ENCODE results near the gene ABCA6. TPM values are rescaled to one million over a fixed set of nuclear protein-coding genes. Genes with fewer than 3 reads are reported as not detected.

The ABCA6 gene
- total RNA-seq, 1 donor from 2014 or later = 0.50 TPM

DNA sequence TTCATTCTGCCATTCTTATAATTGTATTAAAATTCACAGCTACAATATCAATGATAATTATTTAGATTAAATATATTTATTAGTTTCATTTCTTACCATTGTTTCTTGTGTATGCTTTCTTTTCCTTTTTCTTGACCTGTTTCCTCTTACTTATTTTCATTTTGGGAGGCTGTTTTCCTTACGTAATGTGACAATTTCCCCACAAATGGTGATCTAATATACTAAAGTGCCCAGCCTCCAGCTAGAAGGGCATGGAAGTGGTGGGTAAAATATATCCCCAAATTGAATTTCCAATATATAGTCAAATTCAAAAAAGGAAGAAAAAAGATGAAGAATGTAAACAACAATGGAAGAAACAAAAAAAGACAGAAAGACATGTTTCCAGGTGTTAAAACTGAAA lies 1.5 kb upstream of the ABCA6 start:
- DNase-seq (ENCODE audit: low read depth) = no peak

DNA sequence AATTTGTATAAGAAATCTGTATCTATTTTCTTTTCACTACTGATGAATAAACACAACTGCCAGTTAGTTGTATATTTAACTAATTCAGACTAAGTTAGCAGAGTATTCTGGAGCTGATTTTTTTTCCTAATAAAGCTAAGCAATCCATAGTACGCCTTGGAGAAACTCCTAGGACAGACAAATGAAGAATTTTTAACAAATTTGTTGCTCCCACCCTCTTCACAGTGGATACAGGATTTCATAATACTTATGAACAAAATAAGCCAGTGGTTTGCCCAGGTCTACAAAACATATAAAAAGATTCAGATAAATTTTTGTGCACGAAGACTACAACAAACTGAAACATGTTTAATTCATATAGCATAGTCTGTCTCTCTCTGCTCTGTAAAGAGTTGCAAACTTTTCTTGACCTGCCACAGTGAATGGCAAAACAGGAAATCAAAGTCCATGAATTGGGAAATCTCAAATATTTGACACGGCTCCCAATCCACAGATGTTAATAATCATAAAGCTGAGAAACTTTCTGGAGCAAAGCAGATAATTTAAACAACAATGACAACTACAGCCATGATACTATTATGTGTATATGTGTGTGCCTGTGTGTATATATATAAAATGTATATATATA lies 594 bp upstream of the ABCA6 start:
- peak; percentile 23 for DNase-seq (ENCODE audit: low read depth)

DNA sequence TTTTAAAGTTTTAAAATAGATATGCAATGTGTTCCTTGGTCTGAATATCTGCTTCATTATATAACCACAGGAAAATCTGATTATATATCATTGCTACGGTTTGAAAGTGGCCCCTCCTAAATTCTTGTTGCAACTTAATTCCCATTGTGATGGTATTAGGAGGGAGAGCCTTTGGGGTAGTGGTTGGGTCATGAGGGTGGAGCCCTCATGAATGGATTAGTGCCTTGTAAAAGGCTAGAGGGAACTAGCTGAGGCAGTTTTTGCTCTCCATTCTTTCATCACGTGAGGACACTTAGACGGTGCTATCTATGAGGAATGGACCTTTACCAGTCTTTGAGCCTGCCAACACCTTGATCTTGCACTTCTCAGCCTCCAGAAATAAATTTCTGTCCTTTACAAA lies 7.6 kb downstream of the ABCA6 start:
- DNase-seq (ENCODE audit: low read depth) = no peak

GRCh38 chr17:69130627-69131296 lies 10.9 kb downstream of the ABCA6 start:
- DNase-seq (ENCODE audit: low read depth) = no peak

DNA sequence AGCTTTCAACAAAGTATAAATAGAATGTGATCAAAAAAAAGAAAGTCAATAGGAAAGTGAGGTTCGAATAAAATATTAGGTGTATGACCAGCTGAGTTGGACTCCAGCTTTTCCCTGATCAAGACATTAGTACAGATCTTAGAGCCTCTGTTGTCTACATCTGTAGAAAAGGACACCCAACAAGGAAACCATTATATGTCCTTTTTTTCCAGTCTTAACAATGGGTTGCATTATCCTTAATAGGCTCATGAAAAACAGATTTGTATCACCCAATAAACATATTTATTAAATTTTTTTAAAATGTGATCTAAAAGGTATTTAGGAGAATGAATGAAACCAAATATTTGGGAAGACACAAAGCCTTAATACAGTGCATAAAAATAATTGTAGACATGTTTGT lies 18.1 kb downstream of the ABCA6 start:
- no peak for DNase-seq (ENCODE audit: low read depth)

- DNase-seq (ENCODE audit: low read depth) = peak; percentile 73
Observed at GRCh38 chr17:69122065-69122464, 19.6 kb downstream of the ABCA6 start.

- peak; percentile 40 for DNase-seq (ENCODE audit: low read depth)
Observed at GRCh38 chr17:69117855-69118784, 23.6 kb downstream of the ABCA6 start.

DNA sequence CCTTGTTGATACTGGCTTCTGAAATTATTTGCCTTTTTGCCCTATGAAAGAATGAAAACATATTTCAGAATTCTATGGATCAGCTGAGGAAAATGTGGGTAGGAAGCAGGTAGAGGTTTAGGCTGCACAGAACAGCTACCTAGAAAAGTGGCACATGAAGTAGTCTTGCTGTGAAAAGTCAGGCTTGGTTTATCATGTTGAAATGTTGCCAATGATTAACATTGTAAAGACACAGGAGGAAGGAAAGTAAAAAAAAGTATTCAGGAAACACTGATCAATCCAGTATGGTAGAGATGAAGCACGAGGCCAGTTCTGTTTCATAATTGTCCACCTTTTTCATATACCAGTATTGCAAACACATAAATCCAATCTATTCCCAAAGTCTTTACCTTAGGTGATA lies 29.9 kb downstream of the ABCA6 start:
- DNase-seq (ENCODE audit: low read depth) = peak; percentile 76

- no peak for DNase-seq (ENCODE audit: low read depth)
Observed at GRCh38 chr17:69105907-69106730, 35.6 kb downstream of the ABCA6 start.

DNA sequence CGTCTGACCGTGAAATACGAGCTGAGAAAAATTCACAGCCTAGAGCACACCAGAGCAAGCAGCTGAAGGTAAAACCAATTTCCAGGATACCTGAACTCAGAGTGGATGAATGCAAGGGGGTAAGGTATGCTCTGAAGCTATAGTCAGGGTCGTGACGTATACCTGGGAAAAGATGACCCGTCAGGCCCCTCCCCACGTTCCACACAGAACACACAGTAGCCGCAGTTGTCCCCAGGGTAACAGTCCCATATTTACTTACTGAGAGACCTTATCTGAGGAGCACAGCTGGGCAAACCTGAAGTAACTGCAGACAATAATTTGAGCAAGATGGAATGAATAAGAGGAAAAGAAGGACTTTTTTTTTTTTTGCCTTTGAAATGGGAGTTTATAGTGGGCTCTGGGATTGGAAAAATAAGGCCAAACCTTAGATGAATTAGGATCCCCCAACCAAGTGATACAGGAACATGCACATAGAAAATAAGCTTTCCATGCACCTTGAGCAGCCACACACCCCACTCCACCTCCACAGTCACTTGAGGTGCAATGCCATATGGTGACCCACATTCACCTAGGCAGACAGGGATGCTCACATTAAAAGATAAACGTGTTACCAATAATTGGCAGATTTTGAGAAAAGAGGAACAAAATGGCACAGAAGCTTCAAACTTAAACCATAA lies 38.0 kb downstream of the ABCA6 start:
- DNase-seq (ENCODE audit: low read depth) = no peak

- DNase-seq (ENCODE audit: low read depth) = no peak
Observed at GRCh38 chr17:69098625-69099024, 43.1 kb downstream of the ABCA6 start.

DNA sequence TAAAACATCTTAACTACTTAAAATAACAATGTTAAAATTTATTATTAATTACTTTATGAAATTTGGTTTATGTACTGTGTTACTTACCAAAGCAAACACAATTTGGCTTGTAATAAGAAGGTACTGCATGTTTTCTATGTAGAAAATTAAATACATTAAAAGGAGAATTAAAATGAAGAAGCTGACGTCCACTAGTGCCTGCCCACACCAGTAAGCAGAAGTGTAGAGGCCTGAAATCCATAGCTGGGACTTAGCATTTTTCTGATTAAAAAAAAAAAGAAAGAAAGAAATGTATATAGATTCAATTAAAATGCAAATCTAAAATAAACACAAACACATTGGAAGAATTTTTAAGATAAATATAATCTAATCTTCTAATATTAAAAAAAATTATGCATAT lies 45.2 kb downstream of the ABCA6 start:
- DNase-seq (ENCODE audit: low read depth) = no peak

DNA sequence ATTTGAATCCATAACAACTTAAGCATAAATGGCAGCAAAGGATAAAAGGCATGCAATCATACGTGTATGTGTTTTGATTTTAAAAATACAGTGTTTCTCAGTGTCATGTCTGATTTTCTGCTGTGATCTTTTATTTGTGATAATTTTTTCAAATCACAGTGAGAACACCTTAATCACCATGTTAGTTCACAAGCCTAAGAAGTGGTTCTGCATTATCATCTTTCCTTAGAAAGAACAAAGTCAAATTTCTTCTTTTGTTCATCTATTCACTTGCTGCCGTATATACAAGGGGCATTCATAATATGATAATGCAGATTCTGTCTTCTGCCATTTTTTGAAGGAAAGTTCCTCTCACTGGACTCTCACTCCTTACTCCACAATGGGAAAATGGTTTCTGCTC lies 47.7 kb downstream of the ABCA6 start:
- no peak for DNase-seq (ENCODE audit: low read depth)

- DNase-seq (ENCODE audit: low read depth) = no peak
Observed at GRCh38 chr17:69093279-69093789, 48.4 kb downstream of the ABCA6 start.

GRCh38 chr17:69090365-69090764 lies 51.3 kb downstream of the ABCA6 start:
- DNase-seq (ENCODE audit: low read depth) = no peak

- no peak for DNase-seq (ENCODE audit: low read depth)
Observed at GRCh38 chr17:69088643-69089200, 53.0 kb downstream of the ABCA6 start.

GRCh38 chr17:69086641-69087040 lies 55.1 kb downstream of the ABCA6 start:
- no peak for DNase-seq (ENCODE audit: low read depth)

DNA sequence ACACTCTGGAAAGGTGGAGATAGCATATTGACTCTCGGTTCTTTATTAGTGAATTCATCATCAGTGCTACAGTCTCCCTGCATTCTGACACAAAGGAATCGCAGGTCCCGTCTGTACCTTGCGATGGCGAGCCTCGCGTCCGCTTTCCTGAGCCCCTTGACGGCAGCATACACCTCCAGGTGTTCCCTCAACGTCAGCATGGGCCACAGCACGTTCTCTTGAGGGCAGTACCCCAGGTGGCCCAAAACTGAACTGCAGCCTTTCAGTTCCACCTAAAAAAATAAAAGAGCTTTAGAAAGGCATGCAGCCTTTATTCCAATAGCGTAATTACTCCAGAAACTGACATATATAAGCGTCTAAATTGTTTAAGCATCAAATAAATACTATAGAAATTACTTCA lies 56.8 kb downstream of the ABCA6 start:
- DNase-seq (ENCODE audit: low read depth) = no peak

DNA sequence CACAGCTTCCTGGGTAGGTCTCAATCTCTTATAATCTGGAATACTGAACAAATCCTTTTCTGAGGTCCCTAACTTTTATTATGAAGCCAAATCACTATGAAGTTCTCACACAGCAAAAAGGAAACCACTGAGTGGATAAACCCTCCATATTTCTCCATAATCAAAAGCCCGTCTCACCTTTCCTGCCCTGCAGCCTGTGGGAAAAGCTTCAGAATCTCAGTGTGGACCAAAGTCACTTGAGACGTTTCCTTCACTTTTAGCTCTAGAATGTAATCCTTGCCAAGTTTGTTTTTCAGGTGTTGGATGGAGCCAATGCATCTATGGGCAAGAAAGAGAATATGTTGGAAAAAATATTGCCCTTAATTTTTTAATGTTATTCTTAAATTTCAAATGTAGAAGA lies 59.0 kb downstream of the ABCA6 start:
- no peak for DNase-seq (ENCODE audit: low read depth)

GRCh38 chr17:69078864-69079263 lies 62.8 kb downstream of the ABCA6 start:
- DNase-seq (ENCODE audit: low read depth) = no peak

DNA sequence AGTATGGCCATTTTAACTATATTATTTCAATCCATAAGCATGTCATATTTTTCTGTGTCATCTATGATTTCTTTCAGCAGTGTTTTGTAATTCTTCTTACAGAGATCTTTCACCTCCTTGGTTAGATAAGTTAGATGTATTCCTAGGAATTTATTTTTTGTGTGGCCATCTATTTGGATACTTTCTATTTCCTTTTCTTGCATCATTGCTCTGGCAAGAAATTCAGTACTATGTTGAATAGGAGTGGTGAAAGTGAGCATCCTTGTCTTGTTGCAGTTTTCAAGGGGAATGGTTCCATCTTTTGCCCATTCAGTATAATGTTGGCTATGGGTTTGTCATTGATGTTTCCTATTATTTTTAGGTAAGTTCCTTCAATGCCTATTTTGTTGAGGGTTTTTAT lies 65.9 kb downstream of the ABCA6 start:
- no peak for DNase-seq (ENCODE audit: low read depth)
